K562 (cell line): ENCODE results near the gene ZNF500. TPM values are rescaled to one million over a fixed set of nuclear protein-coding genes. Genes with fewer than 3 reads are reported as not detected.

Experiments
- ATAC-seq: fragments of 200-7000 bp; cut with Tn5 transposase; 3 replicates; pipeline ENCODE4 v1.9.1; 2020; ENCODE audit warnings: moderate library complexity
- BruUV-seq: library from RNA; stranded (reverse); fragments of 400-500 nt; replicated peaks from 2 replicates; lab custom pipeline; 2021; lab: Mats Ljungman, UMichigan
- CTCF ChIA-PET: fragments of 300-600 bp; formaldehyde crosslinking; extraction: SDS; loops from one replicate; lab custom pipeline; 2021; ENCODE audit warnings: low intra/inter-chr PET ratio; lab: Yijun Ruan, JAX
- POLR2A ChIA-PET: fragments of 300-600, 350-650 bp; sonication (Branson Sonifier 250); formaldehyde crosslinking; extraction: SDS; loops from one replicate; lab custom pipeline; 2021; ENCODE audit warnings: antibody characterized with exemption, inconsistent platforms; lab: Yijun Ruan, JAX
- DNase-seq, 4 experiments: peaks; one replicate each; pipeline versions ENCODE4 v3.0.0 to v3.0.0-alpha.2; 2011 to 2018; ENCODE audit warnings: low spot score in 3 of 4, mixed read lengths in 3 of 4; ENCODE audit errors: extremely low read depth in 1 of 4
- FAIRE-seq: peaks from 2 replicates; lab custom pipeline; 2011; peaks lifted over from hg19 to GRCh38; lab: Jason Lieb, UNC
- H2AFZ ChIP-seq: 2 replicates; pipeline ENCODE4 v1.6.0; 2011; ENCODE audit warnings: low read depth, low read length, control low read depth, inconsistent platforms
- H3K27ac ChIP-seq: fragments of 200-600 bp; 3 replicates; pipeline ENCODE4 v1.8.0; 2011; ENCODE audit warnings: low read depth, mild to moderate bottlenecking, control low read depth, inconsistent platforms, low read length, moderate library complexity, mixed read lengths; ENCODE audit errors: extremely low read depth
- H3K27me3 ChIP-seq, 2 experiments: fragments of 300-600 bp in 1 of 2; 2 replicates in 1 of 2; 3 replicates in 1 of 2; pipeline versions ENCODE4 v1.6.0 to v1.8.0; 2011; ENCODE audit warnings: inconsistent platforms in 2 of 2, low read length in 2 of 2, mild to moderate bottlenecking in 1 of 2, mixed read lengths in 1 of 2, moderate library complexity in 1 of 2; ENCODE audit not compliant: control insufficient read depth in 2 of 2, insufficient read depth in 2 of 2
- H3K36me3 ChIP-seq: fragments of 300-600 bp; 3 replicates; pipeline ENCODE4 v1.8.0; 2011; ENCODE audit warnings: mild to moderate bottlenecking, low read length, inconsistent platforms; ENCODE audit not compliant: control insufficient read depth, insufficient read depth
- H3K4me1 ChIP-seq, 2 experiments: fragments of 200-600 bp in 1 of 2; replicated peaks in 1 of 2; 2 replicates in 1 of 2; 3 replicates in 1 of 2; pipeline versions ENCODE4 v1.5.1 to v1.8.0; 2011; ENCODE audit warnings: inconsistent platforms in 2 of 2, low read length in 2 of 2, mild to moderate bottlenecking in 1 of 2, mixed read lengths in 1 of 2, moderate library complexity in 1 of 2; ENCODE audit not compliant: control insufficient read depth in 2 of 2, insufficient read depth in 2 of 2
- H3K4me2 ChIP-seq: 2 replicates; pipeline ENCODE4 v1.6.1; 2011; ENCODE audit warnings: low read length, control low read depth, inconsistent platforms, mixed read lengths; ENCODE audit not compliant: insufficient read depth
- H3K4me3 ChIP-seq: fragments of 200-600 bp; sonication (generic), shearing (Covaris generic); 2 replicates; pipeline ENCODE4 v1.5.1; 2016; ENCODE audit warnings: control low read depth, inconsistent platforms
- H3K79me2 ChIP-seq: fragments of 200-600 bp; 3 replicates; pipeline ENCODE4 v1.8.0; 2011; ENCODE audit warnings: low read length, inconsistent platforms; ENCODE audit not compliant: control insufficient read depth, insufficient read depth
- H3K9ac ChIP-seq, 2 experiments: 2 replicates each; pipeline versions ENCODE4 v1.6.0 to v1.6.1; 2011; ENCODE audit warnings: low read depth in 2 of 2, low read length in 2 of 2, control low read depth in 1 of 2, inconsistent platforms in 1 of 2, mild to moderate bottlenecking in 1 of 2, mixed read lengths in 1 of 2; ENCODE audit not compliant: insufficient read depth in 1 of 2
- H3K9me1 ChIP-seq: one replicate; pipeline ENCODE4 v1.6.0; 2011; ENCODE audit warnings: inconsistent platforms, mild to moderate bottlenecking, low read length, moderate library complexity; ENCODE audit not compliant: control insufficient read depth, insufficient read depth
- H3K9me3 ChIP-seq: replicated peaks from 2 replicates; pipeline ENCODE4 v1.5.1; 2011; ENCODE audit warnings: low read depth, low read length, inconsistent platforms; ENCODE audit not compliant: control insufficient read depth, insufficient read depth
- H4K20me1 ChIP-seq: replicated peaks from 2 replicates; pipeline ENCODE4 v1.6.1; 2011; ENCODE audit warnings: low read length, inconsistent platforms, mixed read lengths; ENCODE audit not compliant: control insufficient read depth, insufficient read depth
- BCOR ChIP-seq: fragments of 450-650 bp; IDR thresholded peaks from 2 replicates; pipeline ENCODE4 v1.6.1; 2016
- ETS1 ChIP-seq: conservative IDR thresholded peaks from 2 replicates; pipeline ENCODE4 v1.6.1; 2011; ENCODE audit warnings: low read depth, mild to moderate bottlenecking, low read length; ENCODE audit not compliant: control insufficient read depth
- HSF4 ChIP-seq: fragments of 250-450 bp; sonication (Bioruptor Pico); IDR thresholded peaks from 2 replicates; pipeline ENCODE4 v2.1.2; 2022; ENCODE audit warnings: mild to moderate bottlenecking, moderate library complexity, borderline replicate concordance
- SMARCA5 ChIP-seq: fragments of 450-650 bp; IDR thresholded peaks from 2 replicates; pipeline ENCODE4 v1.6.1; 2016
- TARDBP ChIP-seq: fragments of 450-650 bp; IDR thresholded peaks from 2 replicates; pipeline ENCODE4 v1.6.1; 2016
- ZBTB9 ChIP-seq: fragments of 450-650 bp; formaldehyde crosslinking; IDR thresholded peaks from 2 replicates; pipeline ENCODE4 v1.4.0; 2020; ENCODE audit warnings: mild to moderate bottlenecking, moderate library complexity
- ZNF121 ChIP-seq: sonication (generic); formaldehyde crosslinking; conservative IDR thresholded peaks from 2 replicates; pipeline ENCODE4 v1.8.0; 2022; ENCODE audit warnings: missing genetic modification reagents
- WGBS: fragments of 100-300 bp; shearing (Covaris generic); methylation state at CpG from one replicate; pipeline ENCODE4 v1.1.6; 2016; ENCODE audit warnings: low coverage, mixed read lengths; ENCODE audit not compliant: insufficient coverage; ENCODE audit errors: missing lambda C conversion rate; 5-methylcytosine and 5-hydroxymethylcytosine counted together
- in situ Hi-C: fragments of 300-500 bp; cut with MboI; formaldehyde crosslinking; loops from 4 replicates; pipeline ENCODE4 v1.15.0; 2018; ENCODE audit warnings: inconsistent platforms, mixed read lengths
- intact Hi-C: fragments of 100-400 bp; cut with micrococcal nuclease; formaldehyde crosslinking; loops from 2 replicates; pipeline ENCODE4 v1.14.2; 2022
- polyA plus RNA-seq, 8 experiments: library from polyadenylated mRNA; depleted of rRNA in 4 of 8; stranded (reverse) in 5 of 8; unstranded in 3 of 8; fragments of >200 nt; fragmentation: Nextera tagmentation in 2 of 8; fragmentation: Illumina TruSeq in 1 of 8; extraction: Ambion mirVana in 2 of 8; extraction: Trizol in 1 of 8; gene quantifications; 2 replicates each; pipeline versions ENCODE4 v1.2.1 to v1.2.3, GENCODE V29; 2011 to 2014; ENCODE audit warnings: inconsistent platforms in 1 of 8, missing spikeins in 1 of 8
- total RNA-seq, 7 experiments: library from RNA; depleted of rRNA in 6 of 7; stranded (reverse); fragments of >200 nt in 6 of 7; fragmentation: Illumina TruSeq in 2 of 7; extraction: Trizol in 2 of 7; gene quantifications; 2 replicates each; pipeline versions ENCODE4 v1.2.1 to v1.2.3, GENCODE V29; 2011 to 2021; ENCODE audit warnings: low replicate concordance in 1 of 7

ZNF500 gene
- total and polyA plus RNA-seq, 9 of the 15 experiments (the other 6 are each of a cell fraction or from before 2014, with no cell fraction given) = 0.80 to 20.8 (median 5.3) TPM

GRCh38 chr16:4806280-4806679, 39.3 kb upstream of the ZNF500 start:
- no TSS peak for BruUV-seq
- Histone ChIP-seq H3K27me3 (no peaks in the 10 kb centered on the region), H3K36me3 (peaks cover 63% of the 10 kb centered on the region), H3K79me2 (peaks cover 5% of the 10 kb centered on the region; the same call in 2 of the 3 replicates), H3K4me1 (peaks cover 30 to 43% of the 10 kb centered on the region in 2 experiments), H2AFZ (no peak overlapping the region), H3K9me1 (no peaks in the 10 kb centered on the region), H3K4me2 (no peak overlapping the region), H3K4me3 (no peak overlapping the region), H3K9me3 (no peaks in the 10 kb centered on the region), H4K20me1 (no peaks in the 10 kb centered on the region; the same call in 1 of the 2 replicates), H3K9ac (peak overlapping the region in 1 of 2 experiments; percentile 10; a peak in 1 of 4 replicates), H3K27ac (no peak overlapping the region)
- no peak for FAIRE-seq
- POLR2A ChIA-PET = no interaction called here
- intact Hi-C loops (no loop called here), in situ Hi-C loops (no loop called here)
- TF ChIP-seq ETS1 (no peak), ZNF121 (peak; percentile 96), HSF4 (CRISPR knock-in tag) (no peak), ZBTB9 (no peak), SMARCA5 (no peak), TARDBP (no peak), BCOR (peak; percentile 15; the same call in 1 of the 2 replicates)
- 87% methylated on average over 6 of the region's 6 CpGs for WGBS
- DNase-seq = no peak
- no peak for ATAC-seq
- CTCF ChIA-PET = no interaction called here
